Smooth muscle cell of the coronary artery (primary cell): ENCODE data around the gene NT5C. TPM values are rescaled to one million over a fixed set of nuclear protein-coding genes. Genes with fewer than 3 reads are reported as not detected.

Source experiments
- total RNA-seq: library from RNA; depleted of rRNA; stranded (reverse); fragments of >200 nt; gene quantifications from 2 replicates; pipeline ENCODE4 v1.2.3, GENCODE V29; 2014; ENCODE audit warnings: low replicate concordance

NT5C gene
- total RNA-seq, result 20.4 and 54.6 TPM in 2 replicates

GRCh38 chr17:75131278-75132017 lies at the start of gene NT5C:
Gene NT5C, minus strand, starts transcription at chr17:75131742. Its CDS starts 35 bp downstream, at chr17:75131707.

DNA sequence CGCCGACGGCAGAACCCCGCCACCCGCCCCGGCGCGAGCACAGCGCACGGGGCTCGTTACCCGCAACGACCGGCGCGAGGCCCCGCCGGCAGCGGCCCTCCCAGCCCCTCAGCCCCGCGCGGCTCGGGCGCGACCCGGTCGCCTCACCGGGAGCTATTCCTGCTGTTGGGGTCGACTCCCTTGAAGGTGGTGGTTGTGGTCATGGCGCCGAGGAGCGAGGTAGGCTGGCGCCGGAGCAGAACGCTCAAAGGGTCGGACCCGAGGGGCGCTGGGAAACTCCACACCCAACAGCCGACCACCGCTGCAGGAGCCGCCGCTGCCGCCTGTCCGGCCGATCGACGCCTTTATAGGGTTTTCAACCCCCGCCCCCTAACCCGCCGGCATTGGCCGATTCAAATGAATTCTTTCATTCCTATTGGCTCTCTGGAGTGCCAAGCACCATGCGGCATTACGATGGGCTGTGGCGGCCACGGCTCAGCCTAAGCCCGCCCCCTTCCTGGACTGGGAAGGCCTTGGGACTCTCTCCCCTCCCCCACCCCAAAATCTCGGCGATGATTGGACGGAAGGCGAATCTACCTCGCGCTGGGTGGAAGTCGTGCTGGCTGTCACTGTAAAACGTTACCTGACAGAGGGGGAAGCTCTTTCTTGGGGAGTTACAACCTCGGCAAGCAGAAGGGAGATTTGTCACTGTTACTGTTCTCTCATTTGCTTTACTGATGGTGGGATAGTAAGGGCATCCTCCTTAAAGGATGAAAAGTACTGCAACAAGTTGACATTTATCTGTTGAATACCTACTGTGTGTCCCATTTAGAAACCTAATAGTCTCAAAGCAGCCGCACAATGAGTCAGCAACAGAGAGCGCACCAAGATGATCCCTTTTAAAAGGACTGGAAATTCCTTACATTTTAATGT lies 22.9 kb upstream of the NT5C start, which contains the start of gene JPT1:
JPT1 (minus strand) TSS at position 318 of the 912 bp plus-strand sequence; CDS start at position 203, 115 bp downstream.

DNA sequence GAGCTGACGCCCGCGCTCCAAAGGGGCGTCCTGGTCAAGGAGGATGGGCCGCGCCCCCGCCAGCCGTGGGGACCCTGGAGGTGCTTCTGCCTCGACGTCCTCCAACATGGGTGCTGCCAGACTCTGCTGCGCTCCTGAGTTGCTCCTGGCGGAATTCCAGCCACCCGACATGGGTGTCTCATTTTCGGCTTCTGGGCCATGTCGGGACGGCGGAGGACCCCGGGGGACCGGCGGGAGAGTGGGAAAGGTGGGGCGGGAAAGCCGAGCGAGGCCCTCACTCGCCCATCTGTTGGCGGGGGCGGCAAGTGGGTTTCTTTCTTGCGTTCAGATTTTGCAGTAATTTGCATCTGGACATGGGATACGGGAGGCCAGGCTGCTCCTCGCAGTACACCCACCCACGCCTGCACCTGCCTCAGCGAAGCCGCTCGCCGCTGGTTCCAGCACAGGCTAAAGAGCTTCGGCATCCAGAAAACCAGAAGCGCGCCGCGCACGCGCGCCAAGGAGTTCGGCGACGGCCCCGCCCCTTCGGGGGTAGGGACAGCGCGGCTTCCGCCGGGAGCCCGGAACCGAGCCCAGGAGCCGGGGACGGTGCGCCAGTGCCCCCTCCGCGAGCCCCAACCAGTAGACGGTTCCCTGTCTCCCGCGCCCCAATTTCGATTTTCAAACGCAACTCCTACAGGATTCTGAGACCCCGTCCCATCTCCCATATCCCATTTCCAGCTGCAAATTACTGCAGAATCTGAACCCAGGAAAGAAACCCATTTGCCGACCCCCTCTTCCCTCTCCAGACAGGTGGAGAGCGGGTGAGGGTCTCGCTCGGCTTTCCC lies 21.9 kb downstream of the NT5C start, which contains the start of gene ARMC7:
ARMC7 (plus strand) TSS at position 563 of the 827 bp plus-strand sequence. CDS start 320 bp downstream, outside the sequence.

DNA sequence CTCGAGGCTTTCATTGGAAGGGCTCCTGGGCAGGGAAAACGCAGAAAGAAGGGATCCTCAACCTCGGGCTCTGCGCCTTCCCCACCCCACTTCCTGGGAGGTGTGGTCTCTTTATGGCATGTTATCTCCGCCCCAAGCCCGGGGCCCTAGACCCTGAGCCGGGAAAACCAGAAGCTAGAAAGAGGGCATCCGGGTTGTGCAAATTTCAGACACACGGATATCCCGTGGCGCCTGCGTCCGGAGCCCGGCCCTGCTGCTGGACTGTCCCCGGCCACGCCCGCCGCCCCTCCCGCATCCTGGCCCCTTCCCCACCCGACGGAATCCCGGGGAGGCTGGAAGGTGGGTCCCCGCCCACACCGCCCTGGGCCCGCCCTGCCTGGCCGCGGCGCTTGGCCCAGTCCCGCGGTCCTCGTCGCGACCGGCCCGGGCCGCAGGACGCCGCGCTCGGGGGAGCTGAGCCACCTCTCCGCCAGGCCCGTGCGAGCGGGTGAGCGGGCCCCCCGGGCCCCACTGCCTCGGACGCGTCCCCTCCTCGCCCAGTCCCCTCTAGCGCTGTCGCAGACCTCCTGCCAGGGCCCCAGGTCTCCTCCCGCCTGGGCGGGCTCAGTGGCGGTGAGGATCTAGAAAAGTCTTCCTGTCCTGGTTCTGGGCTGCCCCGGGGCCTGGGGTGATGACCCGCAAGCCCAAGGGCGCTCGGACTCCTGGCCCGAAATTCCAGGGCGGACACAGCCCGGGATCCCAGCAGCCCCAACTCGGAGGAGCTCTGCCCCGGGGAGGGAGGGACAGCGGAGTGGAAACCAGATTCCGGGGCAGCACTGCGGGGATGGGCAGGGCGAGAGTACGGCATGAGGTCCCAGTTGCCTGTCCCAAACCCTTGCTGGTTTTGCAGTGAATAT lies 43.7 kb downstream of the NT5C start, which contains the start of gene SLC16A5:
SLC16A5 (plus strand) TSS at position 397 of the 896 bp plus-strand sequence. CDS start 5,683 bp downstream, outside the sequence.

Other genes starting within 250 kb of the NT5C start
- not detected in 2 replicates for gene FADS6, start 238.1 kb downstream of the NT5C start, total RNA-seq
- gene USH1G, start 208.5 kb downstream of the NT5C start, total RNA-seq, result not detected in 2 replicates
- not detected in 2 replicates for gene OTOP2, start 207.5 kb downstream of the NT5C start, total RNA-seq
- not detected in 2 replicates for gene OTOP3, start 195.8 kb downstream of the NT5C start, total RNA-seq
- 0.23 and 0.90 TPM in 2 replicates for gene HID1, start 159.0 kb downstream of the NT5C start, total RNA-seq
- 5.4 and 14.8 TPM in 2 replicates for gene CDR2L, start 144.1 kb downstream of the NT5C start, total RNA-seq
- gene MRPL58, start 119.1 kb downstream of the NT5C start, total RNA-seq, result 17.1 and 27.8 TPM in 2 replicates
- gene ATP5PD, start 84.8 kb downstream of the NT5C start, total RNA-seq, result 236 and 296 TPM in 2 replicates
- gene KCTD2, start 84.5 kb downstream of the NT5C start, total RNA-seq, result 10.4 and 26.4 TPM in 2 replicates
- gene SLC16A5, start 43.8 kb downstream of the NT5C start, total RNA-seq, result 0.60 and 2.8 TPM in 2 replicates
- 2.0 and 2.1 TPM in 2 replicates for gene ARMC7, start 21.8 kb downstream of the NT5C start, total RNA-seq
- gene JPT1, start 22.8 kb upstream of the NT5C start, total RNA-seq, result 16.0 and 107 TPM in 2 replicates
- gene SUMO2, start 51.2 kb upstream of the NT5C start, total RNA-seq, result 148 and 219 TPM in 2 replicates
- gene NUP85, start 73.9 kb upstream of the NT5C start, total RNA-seq, result 24.6 and 28.5 TPM in 2 replicates
- 10.5 and 18.5 TPM in 2 replicates for gene GGA3, start 129.9 kb upstream of the NT5C start, total RNA-seq
- 34.2 and 58.6 TPM in 2 replicates for gene MRPS7, start 130.1 kb upstream of the NT5C start, total RNA-seq
- gene MIF4GD, start 139.5 kb upstream of the NT5C start, total RNA-seq, result 7.1 and 10.4 TPM in 2 replicates
- gene SLC25A19, start 157.7 kb upstream of the NT5C start, total RNA-seq, result 4.9 and 5.4 TPM in 2 replicates